HCT116 (cell line): ENCODE results near the gene SNX25.

ENCODE experiments used
- EGR1 ChIP-seq: IDR thresholded peaks from 2 replicates; pipeline ENCODE4 v1.6.1; 2012; ENCODE audit warnings: low read depth
- ELF1 ChIP-seq: IDR thresholded peaks from 2 replicates; pipeline ENCODE4 v1.6.1; 2012; ENCODE audit warnings: low read depth, borderline replicate concordance
- EZH2 ChIP-seq: fragments of 200-600 bp; sonication (generic); IDR thresholded peaks from 2 replicates; pipeline ENCODE4 v1.6.1; 2017; ENCODE audit warnings: antibody characterized with exemption, mixed run types
- EZH2phosphoT487 ChIP-seq: fragments of 200-600 bp; IDR thresholded peaks from 2 replicates; pipeline ENCODE4 v1.6.1; 2018; ENCODE audit warnings: antibody characterized with exemption, borderline replicate concordance
- JUND ChIP-seq: IDR thresholded peaks from 2 replicates; pipeline ENCODE4 v1.6.1; 2012
- POLR2A ChIP-seq: IDR thresholded peaks from 2 replicates; pipeline ENCODE4 v1.7.0; 2011; ENCODE audit warnings: borderline replicate concordance; ENCODE audit not compliant: insufficient read depth, insufficient read length; ENCODE audit errors: extremely low read depth
- POLR2AphosphoS5 ChIP-seq: IDR thresholded peaks from 2 replicates; pipeline ENCODE4 v1.6.1; 2011; ENCODE audit warnings: mild to moderate bottlenecking, low read depth, low read length, moderate library complexity
- YY1 ChIP-seq: IDR thresholded peaks from 2 replicates; pipeline ENCODE4 v1.6.1; 2011; ENCODE audit warnings: low read length, low read depth, moderate library complexity, mild to moderate bottlenecking; ENCODE audit not compliant: insufficient replicate concordance; ENCODE audit errors: extremely low read depth
- ZNF274 ChIP-seq: fragments of 200-500 bp; sonication (Bioruptor generic); IDR thresholded peaks from 2 replicates; pipeline ENCODE4 v1.6.1; 2014; ENCODE audit warnings: mild to moderate bottlenecking, low read depth, low read length, inconsistent platforms
- TF ChIP-seq, protein P1 (sequence below), 3 experiments: fragments of 200-600 bp in 1 of 3; sonication (generic) in 1 of 3; IDR thresholded peaks in 2 of 3; conservative IDR thresholded peaks in 1 of 3; 2 replicates each; pipeline ENCODE4 v1.5.1; 2012 to 2017; ENCODE audit warnings: low read depth in 2 of 3, low read length in 2 of 3, antibody characterized with exemption in 1 of 3, borderline replicate concordance in 1 of 3, control low read depth in 1 of 3, mild to moderate bottlenecking in 1 of 3, mixed read lengths in 1 of 3, mixed run types in 1 of 3, moderate library complexity in 1 of 3; ENCODE audit not compliant: insufficient read depth in 1 of 3
- TF ChIP-seq, protein P2 (sequence below): IDR thresholded peaks from 2 replicates; pipeline ENCODE4 v1.6.1; 2012
- TF ChIP-seq, protein P3 (sequence below): IDR thresholded peaks from 2 replicates; pipeline ENCODE4 v1.6.1; 2011; ENCODE audit warnings: mild to moderate bottlenecking, low read length, moderate library complexity; ENCODE audit not compliant: insufficient replicate concordance; ENCODE audit errors: extremely low read depth

DNA sequence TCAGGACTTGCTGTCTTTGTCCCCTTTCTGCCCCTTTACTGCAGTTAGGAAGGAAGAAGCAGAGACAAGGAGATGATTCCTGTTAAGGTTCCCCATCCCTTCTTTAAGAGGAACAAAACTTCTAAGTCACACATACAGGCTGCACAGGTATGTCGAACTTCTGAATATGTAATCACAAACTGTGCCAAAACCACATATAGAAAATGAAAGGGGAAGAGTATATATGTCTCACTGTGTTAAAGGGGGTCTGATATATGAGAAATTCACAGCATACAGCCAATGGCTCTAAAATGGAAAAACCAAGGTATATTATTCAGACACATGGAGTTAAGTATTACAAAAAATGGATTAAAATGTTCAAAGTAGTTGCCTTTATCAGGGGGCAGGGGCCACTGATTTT is 17.3 kb upstream of the SNX25 start:
- no peak for TF ChIP-seq ZNF274
- no peak for TF ChIP-seq POLR2A
- TF ChIP-seq JUND = no peak
- no peak for TF ChIP-seq EGR1
- TF ChIP-seq EZH2phosphoT487 = no peak
- TF ChIP-seq, protein P1, sequence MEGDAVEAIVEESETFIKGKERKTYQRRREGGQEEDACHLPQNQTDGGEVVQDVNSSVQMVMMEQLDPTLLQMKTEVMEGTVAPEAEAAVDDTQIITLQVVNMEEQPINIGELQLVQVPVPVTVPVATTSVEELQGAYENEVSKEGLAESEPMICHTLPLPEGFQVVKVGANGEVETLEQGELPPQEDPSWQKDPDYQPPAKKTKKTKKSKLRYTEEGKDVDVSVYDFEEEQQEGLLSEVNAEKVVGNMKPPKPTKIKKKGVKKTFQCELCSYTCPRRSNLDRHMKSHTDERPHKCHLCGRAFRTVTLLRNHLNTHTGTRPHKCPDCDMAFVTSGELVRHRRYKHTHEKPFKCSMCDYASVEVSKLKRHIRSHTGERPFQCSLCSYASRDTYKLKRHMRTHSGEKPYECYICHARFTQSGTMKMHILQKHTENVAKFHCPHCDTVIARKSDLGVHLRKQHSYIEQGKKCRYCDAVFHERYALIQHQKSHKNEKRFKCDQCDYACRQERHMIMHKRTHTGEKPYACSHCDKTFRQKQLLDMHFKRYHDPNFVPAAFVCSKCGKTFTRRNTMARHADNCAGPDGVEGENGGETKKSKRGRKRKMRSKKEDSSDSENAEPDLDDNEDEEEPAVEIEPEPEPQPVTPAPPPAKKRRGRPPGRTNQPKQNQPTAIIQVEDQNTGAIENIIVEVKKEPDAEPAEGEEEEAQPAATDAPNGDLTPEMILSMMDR (IDR thresholded peaks at IDR 0.05 in 2 of 3, conservative IDR thresholded peaks at IDR 0.05 in 1 of 3; ENCODE audit: borderline replicate concordance in 1 of 3, insufficient read depth in 1 of 3, low read depth in 2 of 3, low read length in 2 of 3) = no peak
- TF ChIP-seq, protein P2, sequence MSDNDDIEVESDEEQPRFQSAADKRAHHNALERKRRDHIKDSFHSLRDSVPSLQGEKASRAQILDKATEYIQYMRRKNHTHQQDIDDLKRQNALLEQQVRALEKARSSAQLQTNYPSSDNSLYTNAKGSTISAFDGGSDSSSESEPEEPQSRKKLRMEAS = no peak
- no peak for TF ChIP-seq POLR2AphosphoS5
- TF ChIP-seq, protein P3, sequence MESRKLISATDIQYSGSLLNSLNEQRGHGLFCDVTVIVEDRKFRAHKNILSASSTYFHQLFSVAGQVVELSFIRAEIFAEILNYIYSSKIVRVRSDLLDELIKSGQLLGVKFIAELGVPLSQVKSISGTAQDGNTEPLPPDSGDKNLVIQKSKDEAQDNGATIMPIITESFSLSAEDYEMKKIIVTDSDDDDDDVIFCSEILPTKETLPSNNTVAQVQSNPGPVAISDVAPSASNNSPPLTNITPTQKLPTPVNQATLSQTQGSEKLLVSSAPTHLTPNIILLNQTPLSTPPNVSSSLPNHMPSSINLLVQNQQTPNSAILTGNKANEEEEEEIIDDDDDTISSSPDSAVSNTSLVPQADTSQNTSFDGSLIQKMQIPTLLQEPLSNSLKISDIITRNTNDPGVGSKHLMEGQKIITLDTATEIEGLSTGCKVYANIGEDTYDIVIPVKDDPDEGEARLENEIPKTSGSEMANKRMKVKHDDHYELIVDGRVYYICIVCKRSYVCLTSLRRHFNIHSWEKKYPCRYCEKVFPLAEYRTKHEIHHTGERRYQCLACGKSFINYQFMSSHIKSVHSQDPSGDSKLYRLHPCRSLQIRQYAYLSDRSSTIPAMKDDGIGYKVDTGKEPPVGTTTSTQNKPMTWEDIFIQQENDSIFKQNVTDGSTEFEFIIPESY = no peak
- no peak for TF ChIP-seq YY1
- TF ChIP-seq EZH2 = no peak
- TF ChIP-seq ELF1 = no peak
